GM12801 (cell line): ENCODE data around the gene ATG16L1.

ENCODE experiments used
- TF ChIP-seq, protein P1 (sequence below): IDR thresholded peaks from one replicate; pipeline ENCODE4 v1.5.1; 2011; ENCODE audit warnings: control low read depth; ENCODE audit not compliant: insufficient read length; ENCODE audit errors: extremely low read depth

The ATG16L1 gene

DNA sequence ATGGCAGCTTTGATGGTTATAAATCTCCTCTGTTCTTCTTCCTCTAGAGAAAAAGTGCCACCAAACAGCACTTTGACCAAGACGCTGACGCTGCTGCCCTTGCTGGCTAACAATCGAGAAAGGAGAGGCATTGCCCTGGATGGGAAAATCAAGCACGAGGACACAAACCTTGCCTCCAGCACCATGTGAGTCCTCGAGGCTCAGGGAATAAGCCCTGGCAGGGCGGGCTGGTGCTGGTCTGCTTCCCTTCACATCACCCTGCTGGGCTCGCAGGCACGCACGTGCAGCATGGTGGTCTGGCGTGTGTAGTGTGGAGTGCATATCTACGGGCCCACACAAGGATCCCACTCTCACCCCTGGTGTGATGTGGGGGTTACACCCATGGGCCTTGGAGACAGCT lies 83.4 kb downstream of the ATG16L1 start:
- TF ChIP-seq, protein P1, sequence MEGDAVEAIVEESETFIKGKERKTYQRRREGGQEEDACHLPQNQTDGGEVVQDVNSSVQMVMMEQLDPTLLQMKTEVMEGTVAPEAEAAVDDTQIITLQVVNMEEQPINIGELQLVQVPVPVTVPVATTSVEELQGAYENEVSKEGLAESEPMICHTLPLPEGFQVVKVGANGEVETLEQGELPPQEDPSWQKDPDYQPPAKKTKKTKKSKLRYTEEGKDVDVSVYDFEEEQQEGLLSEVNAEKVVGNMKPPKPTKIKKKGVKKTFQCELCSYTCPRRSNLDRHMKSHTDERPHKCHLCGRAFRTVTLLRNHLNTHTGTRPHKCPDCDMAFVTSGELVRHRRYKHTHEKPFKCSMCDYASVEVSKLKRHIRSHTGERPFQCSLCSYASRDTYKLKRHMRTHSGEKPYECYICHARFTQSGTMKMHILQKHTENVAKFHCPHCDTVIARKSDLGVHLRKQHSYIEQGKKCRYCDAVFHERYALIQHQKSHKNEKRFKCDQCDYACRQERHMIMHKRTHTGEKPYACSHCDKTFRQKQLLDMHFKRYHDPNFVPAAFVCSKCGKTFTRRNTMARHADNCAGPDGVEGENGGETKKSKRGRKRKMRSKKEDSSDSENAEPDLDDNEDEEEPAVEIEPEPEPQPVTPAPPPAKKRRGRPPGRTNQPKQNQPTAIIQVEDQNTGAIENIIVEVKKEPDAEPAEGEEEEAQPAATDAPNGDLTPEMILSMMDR = no peak

- TF ChIP-seq, protein P1 = no peak
These were observed 85.1 kb downstream of the ATG16L1 start for GRCh38 chr2:233336541-233336940.

DNA sequence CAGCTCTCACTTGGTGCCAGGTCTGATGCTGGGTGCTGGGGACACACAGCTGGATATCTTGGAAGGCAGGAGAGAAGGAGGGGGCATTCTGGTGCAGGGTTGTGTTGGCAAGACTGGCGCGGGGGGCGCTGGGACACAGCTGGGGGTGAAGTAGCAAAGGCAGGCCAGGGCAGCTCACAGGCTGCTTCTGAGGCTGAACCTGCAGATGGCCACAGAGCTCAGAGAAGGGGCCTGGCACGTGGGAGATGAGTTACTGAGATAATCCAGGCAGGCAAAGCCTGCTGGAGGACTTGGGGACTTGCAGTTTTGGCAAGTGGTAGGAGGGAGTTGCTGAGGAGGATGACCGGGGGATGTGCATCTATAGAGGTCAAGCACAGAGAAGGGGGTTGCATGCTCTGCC lies 86.6 kb downstream of the ATG16L1 start:
- TF ChIP-seq, protein P1 = no peak

- TF ChIP-seq, protein P1 = no peak
These were observed 87.4 kb downstream of the ATG16L1 start for GRCh38 chr2:233338812-233339368.

DNA sequence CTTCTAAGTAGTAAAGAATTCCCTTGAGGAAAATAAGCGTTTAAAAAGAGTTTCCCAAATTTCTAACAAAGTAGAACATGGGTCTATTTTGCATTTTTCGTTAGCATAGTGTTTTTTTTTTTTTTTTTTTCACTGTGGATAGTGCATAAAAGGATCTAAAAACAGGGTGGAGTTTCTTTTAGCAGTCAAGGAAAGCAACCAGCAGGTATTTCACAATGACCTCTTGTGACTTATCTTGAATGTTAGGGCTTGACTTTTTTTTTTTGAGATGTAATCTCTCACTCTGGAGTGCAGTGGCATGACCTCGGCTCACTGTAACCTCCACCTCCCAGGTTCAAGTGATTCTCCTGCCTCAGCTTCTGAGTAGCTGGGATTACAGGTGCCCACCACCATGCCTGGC lies 88.0 kb downstream of the ATG16L1 start:
- TF ChIP-seq, protein P1 = no peak

GRCh38 chr2:233341296-233341695 lies 89.8 kb downstream of the ATG16L1 start:
- TF ChIP-seq, protein P1 = no peak

DNA sequence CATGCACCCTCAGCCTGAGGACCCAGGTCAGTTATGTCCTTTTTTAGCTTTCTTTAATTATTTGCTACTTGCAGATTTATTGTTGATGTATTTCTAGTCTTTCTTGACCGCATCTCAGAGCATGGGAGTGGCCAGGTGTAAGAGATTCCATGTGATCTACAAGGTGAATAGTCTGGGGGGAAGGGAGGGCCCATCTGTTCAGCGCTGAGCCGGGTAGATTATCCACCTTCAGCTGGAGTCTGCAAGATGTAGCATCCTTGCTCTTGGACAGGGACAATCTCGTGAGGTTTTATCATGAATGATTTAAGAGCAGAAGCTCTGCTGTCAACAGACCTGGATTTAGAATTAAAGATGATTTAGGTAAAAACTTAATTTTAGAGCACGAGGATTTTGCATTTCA lies 90.8 kb downstream of the ATG16L1 start:
- TF ChIP-seq, protein P1 = no peak
